ENCODE measurements around the gene NKTR. TPM values are rescaled to one million over a fixed set of nuclear protein-coding genes. Genes with fewer than 3 reads are reported as not detected.

NKTR gene
- polyA plus RNA-seq, 2 donors: 13.9 to 26.3 TPM

DNA sequence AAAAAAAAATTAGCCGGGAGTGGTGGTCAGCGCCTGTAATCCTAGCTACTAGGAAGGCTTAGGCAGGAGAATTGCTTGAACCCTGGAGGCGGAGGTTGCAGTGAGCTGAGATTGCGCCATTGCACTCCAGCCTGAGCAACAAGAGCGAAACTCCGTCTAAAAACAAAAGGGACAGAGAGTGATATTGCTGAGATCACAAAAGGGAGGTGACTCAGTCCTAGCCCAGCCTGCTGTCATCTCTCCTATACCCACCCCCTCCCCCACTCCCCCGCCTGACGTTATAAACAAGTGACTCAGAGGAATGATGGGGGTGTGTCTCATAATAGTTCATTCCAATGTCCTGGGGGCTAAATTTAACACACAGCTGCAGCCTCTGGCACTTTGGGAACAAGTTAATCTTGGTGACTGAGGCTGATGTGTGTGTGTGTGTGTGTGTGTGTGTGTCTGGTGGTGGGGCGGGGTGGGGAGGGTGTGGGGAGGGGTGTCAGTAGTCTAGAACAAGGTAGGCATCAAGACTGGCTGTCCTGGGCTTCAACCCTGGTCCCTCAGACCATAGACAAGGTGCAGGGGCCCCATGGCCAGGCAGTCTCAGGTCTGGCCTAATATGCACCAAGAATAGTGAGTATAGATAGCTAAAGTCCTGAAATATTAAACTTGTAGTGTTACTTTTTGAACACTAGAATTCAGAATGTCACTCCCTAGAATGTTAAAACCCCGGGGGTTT is 83.6 kb downstream of the NKTR start:
- Histone ChIP-seq H3K27me3 (ENCODE audit: control insufficient read depth in 1 of 2, insufficient read depth in 2 of 2, low read length in 2 of 2) (no peaks in the 10 kb centered on the region), H3K4me3 (ENCODE audit: low read depth in 1 of 2, low read length in 2 of 2) (no peak overlapping the region), H3K36me3 (ENCODE audit: control insufficient read depth in 2 of 2, insufficient read depth in 2 of 2, low read length in 1 of 2) (no peaks in the 10 kb centered on the region), H3K4me1 (ENCODE audit: control insufficient read depth in 2 of 2, insufficient read depth in 2 of 2, low read length in 1 of 2) (peaks cover 6 to 12% of the 10 kb centered on the region in 2 donors), H3K27ac (ENCODE audit: low read depth in 2 of 2, low read length in 1 of 2) (peak overlapping the region; percentile 50 to 61), H3K9me3 (ENCODE audit: control insufficient read depth in 2 of 2, insufficient read depth in 1 of 2, low read depth in 1 of 2, low read length in 1 of 2) (peaks cover 0 to 3% of the 10 kb centered on the region in 2 donors)
- WGBS, 2 donors: 33 to 39% methylated on average over 10 of the region's 10 CpGs

DNA sequence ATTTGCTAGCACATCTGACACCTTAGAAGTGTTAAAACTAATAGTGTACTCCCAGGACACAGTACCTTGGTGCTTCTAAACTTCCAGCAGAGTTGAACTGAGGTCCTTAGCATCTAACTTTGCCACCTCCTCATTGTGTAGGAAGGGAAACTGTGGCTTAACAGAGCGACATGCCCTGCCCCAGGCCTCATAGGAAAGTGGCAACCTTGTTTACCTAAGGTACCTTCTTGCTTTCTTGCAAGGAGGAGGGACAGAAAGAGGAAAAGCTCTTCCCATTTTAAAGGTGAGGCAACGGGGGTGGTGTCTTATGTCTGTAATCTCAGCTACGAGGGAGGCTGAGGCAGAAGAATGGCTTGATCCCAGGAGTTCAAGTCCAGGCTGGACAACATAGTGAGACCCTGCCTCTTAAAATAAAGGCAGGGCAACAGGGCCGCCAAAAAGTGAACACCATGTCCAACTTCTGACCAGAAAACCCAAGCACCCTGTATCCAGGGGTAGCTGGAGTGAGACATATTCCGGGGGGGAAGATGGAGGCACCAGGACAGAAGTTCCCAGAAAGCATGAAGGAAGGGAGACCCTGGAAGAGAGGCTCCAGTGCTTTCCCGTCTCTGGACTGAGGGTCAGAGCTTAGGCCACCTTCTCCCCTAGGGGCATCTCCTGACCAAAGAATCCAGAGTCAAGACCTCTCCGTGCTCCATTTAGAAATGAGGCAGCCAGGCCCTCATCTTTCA is 84.3 kb downstream of the NKTR start:
- Histone ChIP-seq H3K9me3 (ENCODE audit: control insufficient read depth in 2 of 2, insufficient read depth in 1 of 2, low read depth in 1 of 2, low read length in 1 of 2) (peaks cover 0 to 3% of the 10 kb centered on the region in 2 donors), H3K4me3 (ENCODE audit: low read depth in 1 of 2, low read length in 2 of 2) (no peak overlapping the region), H3K4me1 (ENCODE audit: control insufficient read depth in 2 of 2, insufficient read depth in 2 of 2, low read length in 1 of 2) (peaks cover 6 to 12% of the 10 kb centered on the region in 2 donors), H3K27me3 (ENCODE audit: control insufficient read depth in 1 of 2, insufficient read depth in 2 of 2, low read length in 2 of 2) (no peaks in the 10 kb centered on the region), H3K27ac (ENCODE audit: low read depth in 2 of 2, low read length in 1 of 2) (no peak overlapping the region), H3K36me3 (ENCODE audit: control insufficient read depth in 2 of 2, insufficient read depth in 2 of 2, low read length in 1 of 2) (no peaks in the 10 kb centered on the region)
- 79 to 80% methylated on average over 7 of the region's 7 CpGs for WGBS, 2 donors

DNA sequence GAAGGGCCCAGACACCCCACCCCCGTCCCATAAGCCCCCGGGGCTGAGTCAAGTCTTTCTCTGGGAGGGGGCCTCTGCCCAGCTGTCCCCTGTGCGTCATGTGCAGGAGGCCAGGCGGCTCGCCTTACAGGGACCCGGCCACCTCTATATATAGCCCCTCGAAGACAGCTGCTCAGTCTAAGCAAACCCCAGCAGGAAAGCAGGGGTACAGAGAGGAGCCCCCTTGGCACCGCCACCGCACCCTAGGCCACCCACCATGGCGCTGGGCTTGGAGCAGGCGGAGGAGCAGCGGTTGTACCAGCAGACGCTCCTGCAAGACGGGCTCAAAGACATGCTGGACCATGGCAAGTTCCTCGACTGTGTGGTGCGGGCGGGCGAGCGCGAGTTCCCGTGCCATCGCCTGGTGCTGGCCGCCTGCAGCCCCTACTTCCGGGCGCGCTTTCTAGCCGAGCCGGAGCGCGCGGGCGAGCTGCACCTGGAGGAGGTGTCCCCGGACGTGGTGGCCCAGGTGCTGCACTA is 84.9 kb downstream of the NKTR start, which contains the start of gene KLHL40:
TSS of gene KLHL40 (plus strand) at position 175 of the 519 bp plus-strand sequence. CDS start at position 257, 82 bp downstream.
- Histone ChIP-seq H3K4me1 (ENCODE audit: control insufficient read depth in 2 of 2, insufficient read depth in 2 of 2, low read length in 1 of 2) (peaks cover 6 to 12% of the 10 kb centered on the region in 2 donors), H3K9me3 (ENCODE audit: control insufficient read depth in 2 of 2, insufficient read depth in 1 of 2, low read depth in 1 of 2, low read length in 1 of 2) (peaks cover 0 to 3% of the 10 kb centered on the region in 2 donors), H3K36me3 (ENCODE audit: control insufficient read depth in 2 of 2, insufficient read depth in 2 of 2, low read length in 1 of 2) (no peaks in the 10 kb centered on the region), H3K27me3 (ENCODE audit: control insufficient read depth in 1 of 2, insufficient read depth in 2 of 2, low read length in 2 of 2) (no peaks in the 10 kb centered on the region), H3K4me3 (ENCODE audit: low read depth in 1 of 2, low read length in 2 of 2) (no peak within 1 kb of the TSS), H3K27ac (ENCODE audit: low read depth in 2 of 2, low read length in 1 of 2) (no peak within 1 kb of the TSS)
- WGBS, 2 donors: 48 to 59% methylated on average over 34 of the region's 34 CpGs

DNA sequence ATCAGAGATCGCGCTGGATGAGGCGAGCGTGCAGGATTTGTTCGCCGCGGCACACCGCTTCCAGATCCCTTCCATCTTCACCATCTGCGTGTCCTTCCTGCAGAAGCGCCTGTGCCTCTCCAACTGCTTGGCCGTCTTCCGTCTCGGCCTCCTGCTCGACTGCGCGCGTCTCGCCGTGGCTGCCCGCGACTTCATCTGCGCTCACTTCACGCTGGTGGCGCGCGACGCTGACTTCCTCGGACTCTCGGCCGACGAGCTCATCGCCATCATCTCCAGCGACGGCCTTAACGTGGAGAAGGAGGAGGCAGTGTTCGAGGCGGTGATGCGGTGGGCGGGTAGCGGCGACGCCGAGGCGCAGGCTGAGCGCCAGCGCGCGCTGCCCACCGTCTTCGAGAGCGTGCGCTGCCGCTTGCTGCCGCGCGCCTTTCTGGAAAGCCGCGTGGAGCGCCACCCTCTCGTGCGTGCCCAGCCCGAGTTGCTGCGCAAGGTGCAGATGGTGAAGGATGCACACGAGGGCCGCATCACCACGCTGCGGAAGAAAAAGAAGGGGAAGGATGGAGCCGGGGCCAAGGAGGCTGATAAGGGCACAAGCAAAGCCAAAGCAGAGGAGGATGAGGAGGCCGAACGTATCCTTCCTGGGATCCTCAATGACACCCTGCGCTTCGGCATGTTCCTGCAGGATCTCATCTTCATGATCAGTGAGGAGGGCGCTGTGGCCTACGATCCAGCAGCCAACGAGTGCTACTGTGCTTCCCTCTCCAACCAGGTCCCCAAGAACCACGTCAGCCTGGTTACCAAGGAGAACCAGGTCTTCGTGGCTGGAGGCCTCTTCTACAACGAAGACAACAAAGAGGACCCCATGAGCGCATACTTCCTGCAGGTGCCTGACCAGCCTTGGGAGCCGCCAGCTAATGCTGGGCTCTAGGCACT is 85.7 kb downstream of the NKTR start:
- H3K36me3 ChIP-seq (ENCODE audit: control insufficient read depth in 2 of 2, insufficient read depth in 2 of 2, low read length in 1 of 2): no peaks in the 10 kb centered on the region
- WGBS, 2 donors: 34 to 38% methylated on average over 77 to 80 of the region's 80 CpGs
- H3K4me1 ChIP-seq (ENCODE audit: control insufficient read depth in 2 of 2, insufficient read depth in 2 of 2, low read length in 1 of 2): peaks cover 6 to 12% of the 10 kb centered on the region in 2 donors
- H3K27me3 ChIP-seq (ENCODE audit: control insufficient read depth in 1 of 2, insufficient read depth in 2 of 2, low read length in 2 of 2): no peaks in the 10 kb centered on the region
- H3K9me3 ChIP-seq (ENCODE audit: control insufficient read depth in 2 of 2, insufficient read depth in 1 of 2, low read depth in 1 of 2, low read length in 1 of 2): peaks cover 0 to 3% of the 10 kb centered on the region in 2 donors
- H3K27ac ChIP-seq (ENCODE audit: low read depth in 2 of 2, low read length in 1 of 2): no peak overlapping the region
- H3K4me3 ChIP-seq (ENCODE audit: low read depth in 1 of 2, low read length in 2 of 2): no peak overlapping the region

DNA sequence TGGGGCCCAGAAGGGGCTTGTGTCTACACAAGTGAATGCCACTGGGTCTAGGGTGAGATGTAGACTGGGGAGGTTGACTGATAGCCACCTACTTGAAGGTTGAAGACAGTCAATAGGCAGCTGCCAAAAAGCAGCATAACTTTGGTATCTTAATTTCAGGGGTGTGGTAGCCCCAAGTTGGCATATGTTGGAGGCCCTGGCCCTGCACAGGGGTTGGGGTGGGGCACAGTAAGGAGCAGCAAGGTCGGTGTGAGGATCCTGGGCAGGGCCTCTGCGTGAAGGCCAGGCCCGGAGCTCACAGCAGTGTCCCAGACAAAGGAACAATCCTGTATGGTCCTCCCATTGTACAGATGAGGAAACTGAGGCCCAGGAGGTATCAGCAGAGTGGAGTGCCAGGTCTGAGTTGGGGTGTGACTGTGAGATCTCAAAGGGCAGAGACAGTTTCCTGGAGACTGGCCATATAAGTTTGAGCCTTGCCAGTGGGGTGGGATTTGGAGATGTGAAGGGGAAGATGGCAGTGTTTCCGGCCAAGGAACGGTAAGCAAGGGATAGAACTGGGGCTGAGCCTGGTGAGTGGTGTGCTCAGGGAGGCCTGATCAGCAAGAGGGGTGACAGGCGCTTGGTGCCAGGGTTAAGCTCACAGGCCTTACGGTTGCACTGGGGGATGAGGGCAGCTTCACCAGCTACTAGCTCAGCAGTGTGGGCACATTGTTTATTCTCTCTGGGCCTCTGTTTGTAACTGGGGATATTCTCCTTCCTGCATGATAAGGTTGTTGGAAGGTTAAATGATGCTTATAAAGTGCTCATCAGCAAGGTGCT is 86.6 kb downstream of the NKTR start:
- Histone ChIP-seq H3K27me3 (ENCODE audit: control insufficient read depth in 1 of 2, insufficient read depth in 2 of 2, low read length in 2 of 2) (no peaks in the 10 kb centered on the region), H3K9me3 (ENCODE audit: control insufficient read depth in 2 of 2, insufficient read depth in 1 of 2, low read depth in 1 of 2, low read length in 1 of 2) (peaks cover 0 to 3% of the 10 kb centered on the region in 2 donors), H3K36me3 (ENCODE audit: control insufficient read depth in 2 of 2, insufficient read depth in 2 of 2, low read length in 1 of 2) (no peaks in the 10 kb centered on the region), H3K27ac (ENCODE audit: low read depth in 2 of 2, low read length in 1 of 2) (no peak overlapping the region), H3K4me1 (ENCODE audit: control insufficient read depth in 2 of 2, insufficient read depth in 2 of 2, low read length in 1 of 2) (peaks cover 6 to 12% of the 10 kb centered on the region in 2 donors), H3K4me3 (ENCODE audit: low read depth in 1 of 2, low read length in 2 of 2) (no peak overlapping the region)
- 87% methylated on average over 7 of the region's 7 CpGs for WGBS, 2 donors

DNA sequence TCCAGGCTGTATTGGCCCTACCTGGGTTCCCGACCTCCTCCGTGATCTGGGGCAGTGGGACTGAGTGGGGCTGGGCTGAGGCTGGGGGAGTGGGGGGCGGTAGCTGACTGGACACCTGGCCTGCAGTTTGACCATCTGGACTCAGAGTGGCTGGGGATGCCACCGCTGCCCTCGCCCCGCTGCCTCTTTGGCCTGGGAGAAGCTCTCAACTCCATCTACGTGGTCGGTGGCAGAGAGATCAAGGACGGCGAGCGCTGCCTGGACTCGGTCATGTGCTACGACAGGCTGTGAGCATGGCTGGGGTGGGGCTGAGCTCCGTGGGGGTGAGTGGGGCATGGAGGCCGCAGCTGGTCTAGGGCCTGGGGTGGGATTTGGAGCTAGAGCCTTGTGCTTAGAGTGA is 87.5 kb downstream of the NKTR start:
- H3K9me3 ChIP-seq (ENCODE audit: control insufficient read depth in 2 of 2, insufficient read depth in 1 of 2, low read depth in 1 of 2, low read length in 1 of 2): peaks cover 0 to 3% of the 10 kb centered on the region in 2 donors
- 91 to 96% methylated on average over 15 of the region's 15 CpGs for WGBS, 2 donors
- H3K4me3 ChIP-seq (ENCODE audit: low read depth in 1 of 2, low read length in 2 of 2): no peak overlapping the region
- H3K4me1 ChIP-seq (ENCODE audit: control insufficient read depth in 2 of 2, insufficient read depth in 2 of 2, low read length in 1 of 2): peaks cover 6 to 12% of the 10 kb centered on the region in 2 donors
- H3K36me3 ChIP-seq (ENCODE audit: control insufficient read depth in 2 of 2, insufficient read depth in 2 of 2, low read length in 1 of 2): no peaks in the 10 kb centered on the region
- H3K27me3 ChIP-seq (ENCODE audit: control insufficient read depth in 1 of 2, insufficient read depth in 2 of 2, low read length in 2 of 2): no peaks in the 10 kb centered on the region
- H3K27ac ChIP-seq (ENCODE audit: low read depth in 2 of 2, low read length in 1 of 2): no peak overlapping the region

DNA sequence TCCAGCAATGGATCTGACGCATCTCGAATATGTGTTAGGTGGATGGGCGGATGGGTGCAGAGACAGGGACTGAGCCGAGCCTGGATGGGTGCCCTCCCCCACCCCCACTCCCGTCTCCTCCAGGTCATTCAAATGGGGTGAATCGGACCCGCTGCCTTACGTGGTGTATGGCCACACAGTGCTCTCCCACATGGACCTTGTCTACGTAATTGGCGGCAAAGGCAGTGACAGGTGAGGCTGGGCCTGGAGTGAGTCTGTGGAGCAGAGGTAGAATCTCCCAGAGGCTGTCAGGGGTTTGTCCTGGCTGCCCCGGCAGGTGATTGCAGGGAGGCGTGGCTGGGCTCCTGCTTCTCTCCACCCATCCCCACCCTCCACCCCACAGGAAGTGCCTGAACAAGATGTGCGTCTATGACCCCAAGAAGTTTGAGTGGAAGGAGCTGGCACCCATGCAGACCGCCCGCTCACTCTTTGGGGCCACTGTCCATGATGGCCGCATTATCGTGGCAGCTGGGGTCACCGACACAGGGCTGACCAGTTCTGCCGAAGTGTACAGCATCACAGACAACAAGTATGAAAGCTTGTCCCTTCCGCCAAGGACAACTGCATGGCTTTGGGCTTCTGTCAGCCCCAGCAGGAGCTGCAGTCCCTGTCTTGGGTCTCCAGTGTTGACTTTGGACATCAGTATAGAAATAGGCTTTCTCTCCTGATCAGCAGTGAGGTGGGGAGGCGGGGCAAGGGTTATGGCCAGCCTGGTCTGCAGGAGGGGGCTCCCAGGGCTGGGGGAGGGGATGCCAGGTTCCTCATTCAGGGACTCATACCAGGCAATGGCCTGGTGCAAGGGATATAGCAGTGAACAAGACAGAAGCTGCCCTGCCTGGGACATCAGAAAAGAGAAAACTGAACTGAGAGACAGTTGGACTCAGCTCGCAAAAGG is 88.3 kb downstream of the NKTR start:
- peaks cover 4 to 7% of the 10 kb centered on the region in 2 donors for H3K4me1 ChIP-seq (ENCODE audit: control insufficient read depth in 2 of 2, insufficient read depth in 2 of 2, low read length in 1 of 2)
- 89 to 91% methylated on average over 22 of the region's 22 CpGs for WGBS, 2 donors
- no peak overlapping the region for H3K27ac ChIP-seq (ENCODE audit: low read depth in 2 of 2, low read length in 1 of 2)
- H3K36me3 ChIP-seq (ENCODE audit: control insufficient read depth in 2 of 2, insufficient read depth in 2 of 2, low read length in 1 of 2): no peaks in the 10 kb centered on the region
- no peak overlapping the region for H3K4me3 ChIP-seq (ENCODE audit: low read depth in 1 of 2, low read length in 2 of 2)
- H3K9me3 ChIP-seq (ENCODE audit: control insufficient read depth in 2 of 2, insufficient read depth in 1 of 2, low read depth in 1 of 2, low read length in 1 of 2): peaks cover 0 to 3% of the 10 kb centered on the region in 2 donors
- no peaks in the 10 kb centered on the region for H3K27me3 ChIP-seq (ENCODE audit: control insufficient read depth in 1 of 2, insufficient read depth in 2 of 2, low read length in 2 of 2)

DNA sequence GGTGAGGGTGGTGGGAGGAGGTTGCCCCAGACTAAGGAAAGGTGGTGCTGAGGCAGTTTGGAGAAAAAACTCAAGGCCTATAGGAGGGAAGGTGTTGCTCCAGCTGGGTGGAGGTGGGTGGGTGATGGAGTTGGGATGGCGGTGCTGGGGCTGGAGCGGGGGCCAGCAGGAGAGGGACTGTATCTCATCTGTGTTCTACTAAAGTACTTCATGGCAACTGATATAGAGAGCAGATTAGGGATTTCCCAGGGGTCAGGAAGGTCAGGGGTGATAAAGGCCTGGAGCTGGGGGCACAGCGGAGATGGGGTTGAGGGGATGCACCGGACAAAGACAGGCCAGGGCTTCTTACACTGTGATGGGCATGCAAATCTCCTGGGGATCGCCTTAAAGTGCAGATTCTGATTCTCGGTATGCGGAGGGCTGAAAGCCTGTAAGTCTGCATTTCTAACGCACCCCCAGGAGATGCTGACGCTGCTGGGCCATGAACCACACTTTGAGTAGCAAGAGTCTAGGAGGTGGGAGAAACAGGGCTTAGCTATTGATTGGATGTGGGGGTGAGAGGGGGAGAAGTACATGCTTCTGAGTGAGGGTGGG is 89.0 kb downstream of the NKTR start:
- Histone ChIP-seq H3K27ac (ENCODE audit: low read depth in 2 of 2, low read length in 1 of 2) (no peak overlapping the region), H3K36me3 (ENCODE audit: control insufficient read depth in 2 of 2, insufficient read depth in 2 of 2, low read length in 1 of 2) (no peaks in the 10 kb centered on the region), H3K9me3 (ENCODE audit: control insufficient read depth in 2 of 2, insufficient read depth in 1 of 2, low read depth in 1 of 2, low read length in 1 of 2) (peaks cover 0 to 3% of the 10 kb centered on the region in 2 donors), H3K4me1 (ENCODE audit: control insufficient read depth in 2 of 2, insufficient read depth in 2 of 2, low read length in 1 of 2) (peaks cover 4 to 7% of the 10 kb centered on the region in 2 donors), H3K4me3 (ENCODE audit: low read depth in 1 of 2, low read length in 2 of 2) (no peak overlapping the region), H3K27me3 (ENCODE audit: control insufficient read depth in 1 of 2, insufficient read depth in 2 of 2, low read length in 2 of 2) (no peaks in the 10 kb centered on the region)
- WGBS, 2 donors: 72 to 79% methylated on average over 9 of the region's 9 CpGs
